GM18858 (cell line): ENCODE data around the gene PROS1.
"Not testable (repeated sequence)": the region's sequence is repeated elsewhere in the genome, so short reads cannot be mapped to it uniquely, and the experiment has no call there.

Experiments used
- ATAC-seq: cut with Tn5 transposase; IDR thresholded peaks from one replicate; pipeline ENCODE4 v1.9.1; 2021; ENCODE audit not compliant: unreplicated experiment

PROS1 gene

DNA sequence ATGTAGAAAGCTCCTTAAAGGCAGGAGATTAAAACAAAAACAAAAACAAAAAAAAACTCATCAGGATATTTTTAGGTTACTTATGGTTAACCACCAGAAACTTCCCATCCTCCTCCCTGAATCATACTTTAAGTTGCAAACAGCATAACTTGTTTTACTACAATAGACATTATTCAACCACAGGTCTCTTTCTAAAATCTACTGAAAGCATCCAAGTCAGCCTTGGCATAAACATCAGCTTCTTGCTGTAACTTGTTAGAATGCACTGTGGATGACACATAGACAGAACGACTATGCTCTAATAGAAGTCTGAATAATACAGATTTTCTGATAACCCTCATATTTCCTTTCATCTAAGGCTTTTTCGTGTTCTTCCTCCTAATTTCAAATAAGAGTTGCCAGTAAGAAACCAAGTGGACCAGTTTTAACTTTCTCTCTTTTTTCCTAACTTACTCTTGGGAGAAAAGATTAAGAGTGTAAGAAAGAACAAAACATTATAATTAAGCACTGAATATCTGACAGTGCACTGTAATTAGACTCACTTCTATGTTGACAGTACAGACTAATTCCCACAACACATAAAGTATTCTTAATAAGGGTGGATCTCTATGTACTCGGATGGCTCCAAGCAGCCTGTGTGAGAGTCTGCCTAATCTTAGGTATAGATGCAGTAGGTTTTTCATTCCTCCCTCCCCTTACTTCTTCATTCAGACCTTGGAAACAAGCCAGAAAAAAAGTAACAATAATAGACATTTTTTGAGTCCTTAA is 95.3 kb downstream of the PROS1 start:
- ATAC-seq, result not testable (repeated sequence)

GRCh38 chr3:93877427-93877826 is 96.3 kb downstream of the PROS1 start:
- not testable (repeated sequence) for ATAC-seq

DNA sequence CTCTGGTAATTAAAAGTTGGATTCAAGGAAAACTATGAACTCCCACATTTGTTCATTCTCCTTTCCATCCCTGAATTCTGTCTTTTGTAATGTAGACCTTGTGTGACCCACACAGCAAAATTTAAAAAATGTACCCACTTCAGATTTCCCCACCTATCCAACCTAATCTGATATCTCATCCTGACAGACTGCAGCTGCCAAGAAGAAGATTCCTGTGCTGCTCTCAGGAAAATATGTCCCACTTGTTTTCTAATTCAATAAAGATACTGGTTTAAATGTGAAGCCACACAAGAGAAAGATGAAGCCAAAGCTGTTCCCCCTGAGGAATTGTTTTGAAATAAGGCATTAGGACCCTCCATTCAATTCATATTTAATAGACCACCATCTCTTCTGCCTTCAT is 100.3 kb downstream of the PROS1 start:
- ATAC-seq, result not testable (repeated sequence)

- no peak for ATAC-seq
Observed at GRCh38 chr3:93867425-93867824, 106.3 kb downstream of the PROS1 start.

- no peak for ATAC-seq
Observed at GRCh38 chr3:93861017-93861416, 112.7 kb downstream of the PROS1 start.

- no peak for ATAC-seq
Observed at GRCh38 chr3:93855401-93855800, 118.3 kb downstream of the PROS1 start.

DNA sequence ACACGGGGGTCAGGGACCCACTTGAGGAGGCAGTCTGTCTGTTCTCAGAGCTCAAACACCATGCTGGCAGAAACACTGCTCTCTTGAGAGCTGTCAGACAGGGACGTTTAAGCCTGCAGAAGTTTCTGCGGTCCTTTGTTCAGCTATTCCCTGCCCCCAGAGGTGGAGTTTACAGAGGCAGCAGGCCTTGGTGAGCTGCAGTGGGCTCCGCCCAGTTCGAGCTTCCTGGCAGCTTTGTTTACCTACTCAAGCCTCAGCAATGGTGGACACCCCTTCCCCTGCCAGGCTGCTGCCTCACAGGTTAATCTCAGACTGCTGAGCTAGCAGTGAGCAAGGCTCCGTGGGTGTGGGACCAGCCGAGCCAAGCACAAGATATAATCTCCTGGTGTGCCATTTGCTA is 121.5 kb downstream of the PROS1 start:
- ATAC-seq, result not testable (repeated sequence)

GRCh38 chr3:93843981-93844380 is 129.7 kb downstream of the PROS1 start:
- no peak for ATAC-seq

- not testable (repeated sequence) for ATAC-seq
Observed at GRCh38 chr3:93839193-93839592, 134.5 kb downstream of the PROS1 start.
